ENCODE data around the gene FIP1L1.

FIP1L1 gene

GRCh38 chr4:53476232-53477037 lies 99.0 kb downstream of the FIP1L1 start:
- no peak for DNase-seq

- no peak for DNase-seq
Measured at GRCh38 chr4:53477038-53477565, 99.7 kb downstream of the FIP1L1 start.

GRCh38 chr4:53477636-53478035 lies 100.2 kb downstream of the FIP1L1 start:
- no peak for DNase-seq

- DNase-seq = no peak
Measured at GRCh38 chr4:53478671-53479456, 101.4 kb downstream of the FIP1L1 start.

GRCh38 chr4:53479736-53480525 lies 102.5 kb downstream of the FIP1L1 start:
- no peak for DNase-seq

GRCh38 chr4:53480909-53481308 lies 103.5 kb downstream of the FIP1L1 start:
- DNase-seq = no peak

- no peak for DNase-seq
Measured at GRCh38 chr4:53481586-53481985, 104.1 kb downstream of the FIP1L1 start.

- DNase-seq = no peak
Measured at GRCh38 chr4:53483250-53483649, 105.8 kb downstream of the FIP1L1 start.

- DNase-seq = no peak
Measured at GRCh38 chr4:53484911-53485657, 107.6 kb downstream of the FIP1L1 start.

GRCh38 chr4:53485658-53486040 lies 108.2 kb downstream of the FIP1L1 start:
- no peak for DNase-seq

GRCh38 chr4:53487766-53488165 lies 110.3 kb downstream of the FIP1L1 start:
- DNase-seq = no peak

- no peak for DNase-seq
Measured at GRCh38 chr4:53489279-53489889, 111.9 kb downstream of the FIP1L1 start.

- DNase-seq = no peak
Measured at GRCh38 chr4:53490161-53490956, 112.9 kb downstream of the FIP1L1 start.

- peak in 1 of 56 donors; percentile 4 for DNase-seq
Measured at GRCh38 chr4:53490965-53491622, 113.7 kb downstream of the FIP1L1 start.

GRCh38 chr4:53494851-53495250 lies 117.4 kb downstream of the FIP1L1 start:
- DNase-seq = no peak

GRCh38 chr4:53497487-53498244 lies 120.2 kb downstream of the FIP1L1 start:
- DNase-seq = no peak

- no peak for DNase-seq
Measured at GRCh38 chr4:53498706-53499105, 121.3 kb downstream of the FIP1L1 start.

- DNase-seq = no peak
Measured at GRCh38 chr4:53499791-53500190, 122.3 kb downstream of the FIP1L1 start.

All from amygdala (tissue), 56 donors.